CD4-positive, alpha-beta T cell treated with Interleukin-12 subunit alpha and Interleukin-12 subunit beta, for 1 hour (primary cell): ENCODE data around the gene STK24.

ENCODE experiments used
- DNase-seq: peaks from one replicate; pipeline ENCODE4 v3.0.0-alpha.2; 2020

STK24 gene

GRCh38 chr13:98468929-98469328 is 108.0 kb downstream of the STK24 start:
- no peak for DNase-seq

- DNase-seq, result no peak
Measured at GRCh38 chr13:98468361-98468760, 108.5 kb downstream of the STK24 start.

- DNase-seq, result no peak
Measured at GRCh38 chr13:98467263-98467985, 109.5 kb downstream of the STK24 start.

- peak; percentile 45 for DNase-seq
Measured at GRCh38 chr13:98466634-98467236, 110.2 kb downstream of the STK24 start.

- DNase-seq, result no peak
Measured at GRCh38 chr13:98462946-98463345, 114.0 kb downstream of the STK24 start.

GRCh38 chr13:98462241-98462882 is 114.5 kb downstream of the STK24 start:
- DNase-seq, result no peak

- no peak for DNase-seq
Measured at GRCh38 chr13:98461486-98462240, 115.2 kb downstream of the STK24 start.

GRCh38 chr13:98460516-98460915 is 116.4 kb downstream of the STK24 start:
- DNase-seq, result no peak

GRCh38 chr13:98459721-98460370 is 117.1 kb downstream of the STK24 start:
- DNase-seq, result no peak

GRCh38 chr13:98459171-98459681 is 117.7 kb downstream of the STK24 start:
- DNase-seq, result no peak

GRCh38 chr13:98458431-98458830 is 118.5 kb downstream of the STK24 start:
- DNase-seq, result no peak

GRCh38 chr13:98457053-98457452 is 119.9 kb downstream of the STK24 start:
- no peak for DNase-seq

GRCh38 chr13:98456413-98456845 is 120.5 kb downstream of the STK24 start:
- DNase-seq, result no peak

- no peak for DNase-seq
Measured at GRCh38 chr13:98454389-98454881, 122.5 kb downstream of the STK24 start.

GRCh38 chr13:98452851-98453843 is 123.8 kb downstream of the STK24 start:
- no peak for DNase-seq

- DNase-seq, result no peak
Measured at GRCh38 chr13:98451676-98452470, 125.0 kb downstream of the STK24 start.

GRCh38 chr13:98450539-98451111 is 126.3 kb downstream of the STK24 start:
- DNase-seq, result no peak

GRCh38 chr13:98450026-98450425 is 126.9 kb downstream of the STK24 start:
- no peak for DNase-seq

GRCh38 chr13:98449273-98449672 is 127.6 kb downstream of the STK24 start:
- no peak for DNase-seq

GRCh38 chr13:98448642-98448928 is 128.3 kb downstream of the STK24 start:
- no peak for DNase-seq
